GM10847 (cell line): ENCODE data around the gene DCHS1.

Experiments
- POLR2A ChIP-seq: IDR thresholded peaks from 2 replicates; pipeline ENCODE4 v1.6.1; 2011; ENCODE audit not compliant: insufficient read length; ENCODE audit errors: extremely low read depth

The DCHS1 gene

GRCh38 chr11:6677018-6677417 lies 21.4 kb upstream of the DCHS1 start:
- TF ChIP-seq POLR2A = no peak

GRCh38 chr11:6674862-6675261 lies 19.3 kb upstream of the DCHS1 start:
- no peak for TF ChIP-seq POLR2A

- no peak for TF ChIP-seq POLR2A
Observed at GRCh38 chr11:6674219-6674597, 18.6 kb upstream of the DCHS1 start.

GRCh38 chr11:6673523-6674218 lies 18.1 kb upstream of the DCHS1 start:
- TF ChIP-seq POLR2A = no peak

- no peak for TF ChIP-seq POLR2A
Observed at GRCh38 chr11:6671991-6672390, 16.4 kb upstream of the DCHS1 start.

- TF ChIP-seq POLR2A = no peak
Observed at GRCh38 chr11:6670202-6670830, 14.7 kb upstream of the DCHS1 start.

GRCh38 chr11:6667733-6668374 lies 12.2 kb upstream of the DCHS1 start:
- no peak for TF ChIP-seq POLR2A

GRCh38 chr11:6666302-6667183 lies 10.9 kb upstream of the DCHS1 start:
- no peak for TF ChIP-seq POLR2A

- TF ChIP-seq POLR2A = no peak
Observed at GRCh38 chr11:6664551-6664950, 8.9 kb upstream of the DCHS1 start.

- TF ChIP-seq POLR2A = no peak
Observed at GRCh38 chr11:6663794-6664469, 8.3 kb upstream of the DCHS1 start.

- no peak for TF ChIP-seq POLR2A
Observed at GRCh38 chr11:6660712-6661111, 5.1 kb upstream of the DCHS1 start.

GRCh38 chr11:6658647-6659046 lies 3.0 kb upstream of the DCHS1 start:
- no peak for TF ChIP-seq POLR2A

- no peak for TF ChIP-seq POLR2A
Observed at GRCh38 chr11:6657346-6657745, 1.7 kb upstream of the DCHS1 start.

- TF ChIP-seq POLR2A = no peak
Observed at GRCh38 chr11:6656936-6657335, 1.3 kb upstream of the DCHS1 start.

GRCh38 chr11:6656584-6656915 lies 941 bp upstream of the DCHS1 start:
- TF ChIP-seq POLR2A = no peak
